Astrocyte of the hippocampus (primary cell): ENCODE results near the gene ERP44.
"Not testable (repeated sequence)": the region's sequence is repeated elsewhere in the genome, so short reads cannot be mapped to it uniquely, and the experiment has no call there.

Source experiments
- DNase-seq: peaks from one replicate; pipeline ENCODE4 v3.0.0; 2011; ENCODE audit warnings: low read depth, low spot score

ERP44 gene

DNA sequence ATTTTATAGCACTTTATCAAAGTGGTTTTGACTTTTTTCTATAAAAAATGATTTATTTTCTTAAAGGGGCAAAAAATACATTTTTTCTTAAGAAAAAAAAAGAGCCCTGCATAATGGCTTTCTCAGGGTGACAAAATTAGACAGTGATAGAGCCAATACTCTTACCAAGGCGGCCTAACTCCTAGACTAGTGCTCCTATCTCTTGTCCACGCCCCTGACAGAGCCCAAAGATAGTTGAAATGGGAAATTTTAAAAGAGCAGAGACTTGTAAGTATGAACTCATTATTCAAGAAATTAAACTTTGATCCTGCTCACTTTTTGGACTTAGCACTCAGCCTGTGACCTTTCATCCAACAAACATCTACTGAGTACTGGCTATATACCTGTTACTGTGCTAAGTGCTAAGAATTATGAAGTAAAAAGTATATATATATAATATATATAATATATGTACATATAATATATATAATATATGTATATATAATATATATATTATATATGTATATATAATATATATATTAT lies 1.4 kb upstream of the ERP44 start:
- no peak for DNase-seq

GRCh38 chr9:100099722-100100042 lies 882 bp upstream of the ERP44 start:
- DNase-seq, result no peak

- peak; percentile 74 for DNase-seq
Observed at GRCh38 chr9:100098046-100098886, 534 bp downstream of the ERP44 start.

DNA sequence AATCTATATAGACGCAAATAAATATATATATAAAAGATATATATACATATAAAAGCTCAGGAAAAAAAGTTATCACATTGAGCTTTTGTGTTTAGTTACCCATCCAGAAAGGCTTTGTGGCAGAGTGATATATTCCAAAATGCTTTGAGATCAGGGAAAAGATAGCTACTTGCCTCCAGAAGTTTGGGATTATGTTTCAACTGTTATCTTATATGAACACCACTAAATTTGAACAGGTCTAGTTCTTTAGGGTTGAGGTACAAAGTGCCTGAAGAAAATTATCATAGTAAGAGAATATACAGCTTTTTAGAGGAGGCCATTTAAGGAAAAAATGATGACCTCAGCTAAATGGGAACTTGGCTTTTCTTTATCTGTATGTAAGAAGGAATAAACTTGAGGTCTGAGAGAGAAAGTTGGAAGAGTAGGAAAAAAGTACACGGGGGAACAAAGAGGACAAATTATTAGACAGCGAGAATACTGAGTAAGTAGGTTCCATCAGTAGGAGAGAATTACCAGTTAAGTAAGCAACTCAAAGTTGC lies 2.4 kb downstream of the ERP44 start:
- no peak for DNase-seq

DNA sequence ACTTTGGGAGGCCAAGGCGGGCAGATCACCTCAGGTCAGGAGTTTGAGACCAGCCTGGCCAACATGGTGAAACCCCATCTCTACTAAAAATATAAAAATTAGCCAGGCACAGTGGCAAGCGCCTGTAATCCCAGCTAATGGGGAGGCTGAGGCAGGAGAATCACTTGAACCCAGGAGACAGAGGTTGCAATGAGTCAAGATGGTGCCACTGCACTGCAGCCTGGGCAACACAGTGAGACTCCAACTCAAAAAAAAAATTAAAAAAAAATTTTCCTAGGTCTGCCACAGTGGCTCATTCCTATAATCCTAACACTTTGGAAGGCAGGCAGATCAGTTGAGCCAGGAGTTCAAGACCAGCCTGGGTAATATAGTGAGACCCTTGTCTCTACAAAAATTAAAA lies 4.4 kb downstream of the ERP44 start:
- DNase-seq, result not testable (repeated sequence)

GRCh38 chr9:100092066-100092465 lies 6.7 kb downstream of the ERP44 start:
- no peak for DNase-seq

DNA sequence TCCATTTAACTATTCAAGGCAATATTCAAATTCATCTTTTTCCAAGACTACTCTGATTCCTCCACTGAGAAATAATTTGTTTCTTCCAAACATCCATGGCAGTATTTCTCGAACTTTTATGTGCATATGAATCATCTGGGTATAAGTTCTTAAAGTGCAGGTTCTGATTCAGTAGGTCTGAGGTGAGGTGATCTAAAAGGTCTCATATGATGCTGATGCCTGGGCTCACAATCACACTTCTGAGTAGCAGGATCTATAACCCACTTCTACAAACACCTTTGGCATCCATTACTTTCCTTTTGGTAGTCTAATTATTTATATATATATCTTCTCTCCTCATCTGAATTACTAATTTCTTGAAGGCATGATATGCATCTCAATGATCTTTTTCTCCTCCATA lies 7.2 kb downstream of the ERP44 start:
- no peak for DNase-seq

- no peak for DNase-seq
Observed at GRCh38 chr9:100090880-100091279, 7.9 kb downstream of the ERP44 start.

GRCh38 chr9:100088202-100088601 lies 10.6 kb downstream of the ERP44 start:
- no peak for DNase-seq

- DNase-seq, result peak; percentile 75
Observed at GRCh38 chr9:100087218-100087617, 11.6 kb downstream of the ERP44 start.

DNA sequence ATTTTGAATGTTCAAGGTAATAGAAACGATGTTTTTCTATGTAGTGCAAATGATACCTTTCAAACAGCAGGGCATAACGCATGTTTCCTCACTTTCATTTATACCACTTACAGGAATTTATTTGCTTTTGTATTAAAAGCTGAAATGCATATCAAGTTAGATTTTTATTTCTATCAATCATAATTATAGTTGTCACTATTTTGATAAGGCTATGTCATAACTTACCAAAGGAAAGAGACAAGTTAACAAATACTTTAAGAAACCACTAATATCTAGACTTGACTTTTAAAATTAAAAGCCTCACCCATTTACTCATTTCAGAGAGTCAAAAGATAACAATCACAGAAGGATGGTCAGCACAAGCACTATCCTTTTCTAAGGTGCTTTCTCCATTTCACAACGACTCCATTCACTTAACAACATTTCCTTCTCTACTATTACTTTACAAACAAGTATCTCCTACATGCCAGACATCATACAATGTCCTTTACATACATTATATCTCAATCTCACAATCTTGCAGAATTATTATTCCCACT lies 12.6 kb downstream of the ERP44 start:
- no peak for DNase-seq

DNA sequence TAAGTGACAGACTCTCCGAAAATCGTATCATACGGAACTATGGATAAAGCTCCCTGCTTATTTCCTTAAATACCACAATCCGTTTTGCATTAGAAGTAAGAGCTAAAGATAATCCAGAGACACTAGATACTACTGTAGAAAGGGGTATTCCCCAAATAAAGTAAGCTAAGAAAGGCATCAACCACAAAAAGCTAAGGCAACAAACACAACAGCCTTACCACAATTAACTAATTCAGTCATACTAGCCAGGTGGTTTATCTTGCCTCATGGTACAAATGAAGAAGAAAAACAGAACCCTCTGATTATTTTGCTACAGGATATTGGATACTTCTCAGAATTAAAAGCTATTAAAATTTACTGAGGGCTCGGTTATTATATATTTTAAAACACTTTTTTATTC lies 14.1 kb downstream of the ERP44 start:
- no peak for DNase-seq

GRCh38 chr9:100084128-100084453 lies 14.7 kb downstream of the ERP44 start:
- no peak for DNase-seq

- no peak for DNase-seq
Observed at GRCh38 chr9:100083448-100084127, 15.2 kb downstream of the ERP44 start.

- DNase-seq, result no peak
Observed at GRCh38 chr9:100082782-100083181, 16.0 kb downstream of the ERP44 start.

- not testable (repeated sequence) for DNase-seq
Observed at GRCh38 chr9:100076256-100076655, 22.5 kb downstream of the ERP44 start.

DNA sequence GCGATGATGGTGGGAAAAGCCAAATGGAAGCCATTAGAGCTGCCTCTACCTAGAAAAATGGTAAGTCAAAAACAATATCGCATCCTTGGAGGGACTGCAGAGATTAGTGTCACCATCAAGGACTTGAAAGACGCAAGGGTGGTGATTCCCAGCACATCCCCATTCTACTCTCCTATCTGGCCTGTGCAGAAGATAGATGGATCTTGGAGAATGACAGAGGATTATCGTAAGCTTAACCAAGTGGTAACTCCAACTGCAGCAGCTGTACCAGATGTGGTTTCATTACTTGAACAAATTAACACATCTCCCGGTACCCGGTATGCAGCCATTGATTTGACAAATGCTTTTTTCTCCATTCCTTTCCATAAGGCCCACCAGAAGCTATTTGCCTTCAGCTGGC lies 23.8 kb downstream of the ERP44 start:
- no peak for DNase-seq

- peak; percentile 55 for DNase-seq
Observed at GRCh38 chr9:100074093-100074492, 24.7 kb downstream of the ERP44 start.

- no peak for DNase-seq
Observed at GRCh38 chr9:100072805-100073204, 26.0 kb downstream of the ERP44 start.

DNA sequence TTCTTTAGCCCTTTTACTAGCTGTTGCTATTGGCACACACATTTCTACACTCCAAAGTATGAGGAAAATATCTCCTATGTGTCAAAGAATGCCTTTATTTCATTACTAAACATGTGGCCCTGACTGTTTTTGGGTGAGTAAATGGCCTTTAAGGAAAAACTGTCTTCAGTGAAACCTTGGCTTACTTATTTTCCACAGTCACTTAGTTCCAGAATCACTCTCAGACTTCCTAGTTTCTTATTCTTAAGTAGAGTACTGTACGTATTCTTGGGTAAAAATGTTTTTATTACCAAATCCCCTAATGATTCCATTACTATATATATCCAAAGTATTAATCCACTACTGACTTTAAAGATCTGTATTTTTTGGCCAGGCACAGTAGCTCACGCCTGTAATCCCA lies 27.5 kb downstream of the ERP44 start:
- no peak for DNase-seq

- no peak for DNase-seq
Observed at GRCh38 chr9:100070104-100071041, 28.4 kb downstream of the ERP44 start.

DNA sequence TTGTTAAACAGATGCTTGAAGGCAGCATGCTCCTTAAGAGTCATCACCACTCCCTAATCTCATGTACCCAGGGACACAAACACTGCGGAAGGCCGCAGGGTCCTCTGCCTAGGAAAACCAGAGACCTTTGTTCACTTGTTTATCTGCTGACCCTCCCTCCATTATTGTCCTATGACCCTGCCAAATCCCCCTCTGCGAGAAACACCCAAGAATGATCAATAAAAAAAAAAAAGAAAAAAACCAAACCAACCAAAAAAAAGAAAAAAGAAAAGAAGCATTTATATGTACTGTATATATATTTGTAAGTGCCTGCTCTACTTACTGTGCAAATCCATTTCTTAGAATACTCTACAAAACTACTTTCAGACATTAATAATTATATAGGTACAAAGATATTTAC lies 29.7 kb downstream of the ERP44 start:
- DNase-seq, result not testable (repeated sequence)
